GM12865 (cell line): ENCODE data around the gene STX16.
"Not testable (repeated sequence)": the region's sequence is repeated elsewhere in the genome, so short reads cannot be mapped to it uniquely, and the experiment has no call there.

Experiments used
- DNase-seq: peaks from one replicate; pipeline ENCODE4 v3.0.0; 2010; ENCODE audit warnings: low read depth
- H3K4me3 ChIP-seq: 2 replicates; pipeline ENCODE4 v1.5.1; 2011; ENCODE audit warnings: mild to moderate bottlenecking, low read depth, low read length, control low read depth
- CTCF ChIP-seq: IDR thresholded peaks from 2 replicates; pipeline ENCODE4 v1.5.1; 2011; ENCODE audit warnings: low read length, control low read depth, low read depth, inconsistent platforms; ENCODE audit not compliant: insufficient read depth; ENCODE audit errors: missing control alignments

STX16 gene

GRCh38 chr20:58719971-58720371 is 68.9 kb downstream of the STX16 start:
- no peak overlapping the region for H3K4me3 ChIP-seq
- no peak for TF ChIP-seq CTCF
- no peak for DNase-seq

- no peak overlapping the region for H3K4me3 ChIP-seq
- no peak for TF ChIP-seq CTCF
- DNase-seq: no peak
Measured at GRCh38 chr20:58720890-58721289, 69.8 kb downstream of the STX16 start.

GRCh38 chr20:58721951-58722778 is 71.1 kb downstream of the STX16 start:
- H3K4me3 ChIP-seq: no peak overlapping the region
- no peak for TF ChIP-seq CTCF
- no peak for DNase-seq

- no peak overlapping the region for H3K4me3 ChIP-seq
- DNase-seq: no peak
- TF ChIP-seq CTCF: no peak
Measured at GRCh38 chr20:58722877-58723627, 72.0 kb downstream of the STX16 start.

GRCh38 chr20:58723628-58723984 is 72.5 kb downstream of the STX16 start:
- no peak for TF ChIP-seq CTCF
- no peak for DNase-seq
- H3K4me3 ChIP-seq: no peak overlapping the region

- H3K4me3 ChIP-seq, DNase-seq: not testable (repeated sequence)
Measured at GRCh38 chr20:58726156-58726555, 75.1 kb downstream of the STX16 start.
